GM23338 (cell line): ENCODE measurements around the gene CNNM1. TPM values are rescaled to one million over a fixed set of nuclear protein-coding genes. Genes with fewer than 3 reads are reported as not detected.

Experiments used
- ATAC-seq: fragments of 200-7000 bp; cut with Tn5 transposase; 3 replicates; pipeline ENCODE4 v1.9.1; 2020
- DNase-seq: peaks from one replicate; pipeline ENCODE4 v3.0.0-alpha.2; 2015; ENCODE audit warnings: low spot score
- H2AFZ ChIP-seq: fragments of 200-600 bp; sonication (generic); 2 replicates; pipeline ENCODE4 v1.8.0; 2016; ENCODE audit warnings: antibody characterized with exemption, mild to moderate bottlenecking, moderate library complexity
- H3F3A ChIP-seq: fragments of 200-600 bp; sonication (generic); replicated peaks from 2 replicates; pipeline ENCODE4 v1.8.0; 2017; ENCODE audit warnings: antibody characterized with exemption, mixed run types, low read depth
- H3K27ac ChIP-seq: fragments of 200-600 bp; sonication (generic); 2 replicates; pipeline ENCODE4 v1.6.1; 2016; ENCODE audit warnings: low read depth
- H3K27me3 ChIP-seq: fragments of 200-600 bp; sonication (generic); 2 replicates; pipeline ENCODE4 v1.8.0; 2016; ENCODE audit warnings: mild to moderate bottlenecking, mixed run types, moderate library complexity; ENCODE audit not compliant: insufficient read depth
- H3K36me3 ChIP-seq: fragments of 200-600 bp; sonication (generic); 2 replicates; pipeline ENCODE4 v1.8.0; 2016; ENCODE audit warnings: mild to moderate bottlenecking; ENCODE audit not compliant: insufficient read depth
- H3K4me1 ChIP-seq: fragments of 200-600 bp; sonication (generic); 2 replicates; pipeline ENCODE4 v1.8.0; 2016; ENCODE audit warnings: mild to moderate bottlenecking, moderate library complexity; ENCODE audit not compliant: insufficient read depth
- H3K4me2 ChIP-seq: fragments of 200-600 bp; sonication (generic); 2 replicates; pipeline ENCODE4 v1.7.1; 2017; ENCODE audit warnings: mixed run types
- H3K4me3 ChIP-seq: fragments of 200-600 bp; sonication (generic); 2 replicates; pipeline ENCODE4 v1.6.1; 2016; ENCODE audit warnings: mixed run types
- H3K79me2 ChIP-seq: fragments of 200-600 bp; sonication (generic); replicated peaks from 2 replicates; pipeline ENCODE4 v1.8.0; 2017; ENCODE audit warnings: mild to moderate bottlenecking; ENCODE audit not compliant: insufficient read depth
- H3K9me2 ChIP-seq: fragments of 200-600 bp; sonication (generic); 2 replicates; pipeline ENCODE4 v1.8.0; 2017; ENCODE audit not compliant: insufficient read depth
- H4K20me1 ChIP-seq: fragments of 200-600 bp; sonication (generic); replicated peaks from 2 replicates; pipeline ENCODE4 v1.8.0; 2017; ENCODE audit warnings: mild to moderate bottlenecking; ENCODE audit not compliant: insufficient read depth
- H3K27ac Mint-ChIP-seq: 2 replicates; pipeline ENCODE4 v1.8.0; 2020; ENCODE audit warnings: inconsistent platforms, mild to moderate bottlenecking, moderate library complexity, mixed read lengths
- H3K27me3 Mint-ChIP-seq: 3 replicates; pipeline ENCODE4 v1.8.0; 2022; ENCODE audit warnings: low read depth, mild to moderate bottlenecking, moderate library complexity, mixed read lengths, inconsistent platforms; ENCODE audit not compliant: insufficient read depth, poor library complexity
- H3K36me3 Mint-ChIP-seq: 3 replicates; pipeline ENCODE4 v1.8.0; 2021; ENCODE audit warnings: low read depth, mild to moderate bottlenecking, inconsistent platforms, moderate library complexity, mixed read lengths
- H3K4me1 Mint-ChIP-seq: 3 replicates; pipeline ENCODE4 v1.8.0; 2020; ENCODE audit warnings: mild to moderate bottlenecking, inconsistent platforms, mixed read lengths
- H3K4me3 Mint-ChIP-seq: 3 replicates; pipeline ENCODE4 v1.8.0; 2021; ENCODE audit warnings: moderate library complexity, mild to moderate bottlenecking, inconsistent platforms, mixed read lengths
- H3K9me3 Mint-ChIP-seq: 3 replicates; pipeline ENCODE4 v1.8.0; 2020; ENCODE audit warnings: moderate library complexity, mild to moderate bottlenecking, inconsistent platforms, mixed read lengths
- CTCF ChIP-seq, 2 experiments: fragments of 200-600 bp in 1 of 2; sonication (generic) in 1 of 2; conservative IDR thresholded peaks; 2 replicates each; pipeline versions ENCODE4 v1.5.1 to v1.6.1; 2016 to 2017; ENCODE audit warnings: antibody characterized with exemption in 2 of 2, low read depth in 2 of 2, mild to moderate bottlenecking in 2 of 2, moderate library complexity in 1 of 2
- ETS1 ChIP-seq: IDR thresholded peaks from 2 replicates; pipeline ENCODE4 v1.6.1; 2016; ENCODE audit warnings: antibody characterized with exemption
- JUNB ChIP-seq: IDR thresholded peaks from one replicate; pipeline ENCODE4 v1.6.1; 2016; ENCODE audit warnings: antibody characterized with exemption; ENCODE audit not compliant: unreplicated experiment
- REST ChIP-seq: IDR thresholded peaks from one replicate; pipeline ENCODE4 v1.6.1; 2018; ENCODE audit warnings: antibody characterized with exemption; ENCODE audit not compliant: unreplicated experiment
- STAT1 ChIP-seq: IDR thresholded peaks from one replicate; pipeline ENCODE4 v1.6.1; 2016; ENCODE audit warnings: antibody characterized with exemption; ENCODE audit not compliant: unreplicated experiment
- ZNF331 ChIP-seq: fragments of 250-450 bp; sonication (Bioruptor Pico); IDR thresholded peaks from 2 replicates; pipeline ENCODE4 v1.5.0; 2020; ENCODE audit warnings: low read depth, mild to moderate bottlenecking, moderate library complexity
- polyA plus RNA-seq: library from polyadenylated mRNA; unstranded; fragments of >200 nt; fragmentation: Nextera tagmentation; extraction: Ambion mirVana; gene quantifications from 2 replicates; pipeline ENCODE4 v1.2.1, GENCODE V29; 2016
- total RNA-seq: library from RNA; depleted of rRNA; stranded (reverse); fragments of >200 nt; shearing (Covaris generic); gene quantifications from 2 replicates; pipeline ENCODE4 v1.2.3, GENCODE V29; 2014

The CNNM1 gene
- total and polyA plus RNA-seq, 2 experiments from 2014 or later: 0.52 to 0.90 TPM

DNA sequence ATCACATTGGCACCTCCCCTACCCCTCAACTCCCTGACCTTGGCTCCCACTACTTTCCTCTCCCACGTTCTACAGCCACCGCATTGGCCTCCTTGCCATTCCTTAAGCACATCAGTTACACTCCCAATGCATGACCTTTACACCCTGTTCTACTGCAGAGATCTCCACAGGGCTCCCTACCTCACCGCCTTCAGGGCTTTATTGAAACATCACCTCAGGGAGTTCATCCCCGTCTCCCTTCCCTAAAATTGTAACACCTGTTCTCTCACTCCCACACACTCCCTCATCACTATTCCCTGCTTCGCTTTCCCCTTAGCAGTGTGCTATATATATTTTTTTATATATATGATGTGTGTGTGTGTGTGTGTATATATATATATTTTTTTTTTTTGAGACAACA is 18.5 kb downstream of the CNNM1 start (continued):
- TF ChIP-seq STAT1: no peak

DNA sequence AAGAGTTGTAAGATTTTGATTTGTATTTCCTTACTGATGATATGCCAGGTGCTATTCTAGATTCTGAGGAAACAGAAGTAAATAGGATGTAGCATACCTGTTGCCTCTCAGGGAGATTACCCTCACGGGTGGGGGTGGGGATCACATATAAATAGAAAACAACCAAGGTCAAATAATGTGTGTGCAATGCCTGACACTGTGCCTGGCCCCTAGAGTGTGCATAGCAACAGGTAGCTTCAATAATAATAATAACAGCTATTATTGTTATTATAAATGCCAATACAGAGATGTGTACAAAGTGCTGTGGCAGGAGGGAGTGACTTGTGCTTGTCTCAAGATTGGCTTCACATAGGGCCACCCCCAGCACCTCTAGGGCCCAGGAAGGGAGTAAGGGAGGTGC is 24.0 kb downstream of the CNNM1 start:
- H3K27ac Mint-ChIP-seq: no peak overlapping the region
- Histone ChIP-seq H3K27ac (no peak overlapping the region), H3K4me3 (no peak overlapping the region), H3K4me1 (no peaks in the 10 kb centered on the region), H4K20me1 (no peaks in the 10 kb centered on the region), H2AFZ (no peak overlapping the region), H3K9me2 (no peaks in the 10 kb centered on the region), H3K27me3 (peaks cover 13% of the 10 kb centered on the region), H3K36me3 (no peaks in the 10 kb centered on the region), H3F3A (no peaks in the 10 kb centered on the region), H3K79me2 (no peaks in the 10 kb centered on the region), H3K4me2 (no peak overlapping the region)
- H3K27me3 Mint-ChIP-seq: peaks cover 4% of the 10 kb centered on the region
- peaks cover 9% of the 10 kb centered on the region for H3K4me1 Mint-ChIP-seq
- H3K9me3 Mint-ChIP-seq: no peaks in the 10 kb centered on the region
- H3K4me3 Mint-ChIP-seq: no peak overlapping the region
- TF ChIP-seq JUNB: no peak
- no peak for TF ChIP-seq CTCF (conservative IDR thresholded peaks at IDR 0.05; ENCODE audit: low read depth in 2 of 2)
- TF ChIP-seq REST: no peak
- DNase-seq (no peak), ATAC-seq (no peak)
- no peaks in the 10 kb centered on the region for H3K36me3 Mint-ChIP-seq

DNA sequence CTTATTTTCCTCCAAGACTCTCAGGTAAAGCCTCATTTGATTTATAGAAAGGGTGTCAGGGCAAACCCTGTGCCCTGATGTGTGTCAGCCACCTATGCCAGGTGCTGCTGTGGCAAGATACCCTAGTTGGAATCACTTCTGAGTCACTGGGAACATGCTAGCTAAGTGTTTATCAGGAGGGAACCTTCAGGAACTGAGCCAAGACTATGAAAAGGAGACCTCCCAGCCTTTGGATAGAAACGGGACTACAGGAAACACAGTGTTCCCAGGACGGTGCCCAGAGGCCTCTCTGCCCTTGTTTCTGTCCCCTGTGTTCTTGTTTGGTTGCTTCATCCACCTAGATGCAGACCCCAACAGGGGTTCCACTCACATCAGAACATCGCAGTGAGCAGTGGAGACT is 28.5 kb downstream of the CNNM1 start:
- H3K9me2 ChIP-seq: no peaks in the 10 kb centered on the region
- no peaks in the 10 kb centered on the region for H3F3A ChIP-seq
- H3K4me3 ChIP-seq: no peak overlapping the region
- H3K79me2 ChIP-seq: no peaks in the 10 kb centered on the region
- DNase-seq (no peak), ATAC-seq (peak; percentile 27)
- Mint-ChIP-seq H3K9me3 (no peaks in the 10 kb centered on the region), H3K27me3 (peaks cover 6% of the 10 kb centered on the region), H3K27ac (no peak overlapping the region), H3K4me3 (no peak overlapping the region), H3K4me1 (peaks cover 22% of the 10 kb centered on the region), H3K36me3 (no peaks in the 10 kb centered on the region)
- no peak overlapping the region for H3K27ac ChIP-seq
- H2AFZ ChIP-seq: no peak overlapping the region
- no peak for TF ChIP-seq ETS1
- TF ChIP-seq CTCF (conservative IDR thresholded peaks at IDR 0.05; ENCODE audit: low read depth in 2 of 2): no peak
- TF ChIP-seq REST: no peak
- no peak for TF ChIP-seq ZNF331 (CRISPR knock-in tag)
- TF ChIP-seq STAT1: no peak
- no peaks in the 10 kb centered on the region for H3K36me3 ChIP-seq
- no peaks in the 10 kb centered on the region; the same call in 1 of the 2 replicates for H3K4me1 ChIP-seq
- no peak overlapping the region for H3K4me2 ChIP-seq
- no peaks in the 10 kb centered on the region for H4K20me1 ChIP-seq
- H3K27me3 ChIP-seq: peaks cover 13% of the 10 kb centered on the region
